GM21515 (cell line): ENCODE measurements around the gene ASXL1.
"Not testable (repeated sequence)": the region's sequence is repeated elsewhere in the genome, so short reads cannot be mapped to it uniquely, and the experiment has no call there.

ENCODE experiments used
- ATAC-seq: cut with Tn5 transposase; IDR thresholded peaks from one replicate; pipeline ENCODE4 v1.9.1; 2021; ENCODE audit not compliant: unreplicated experiment

The ASXL1 gene

DNA sequence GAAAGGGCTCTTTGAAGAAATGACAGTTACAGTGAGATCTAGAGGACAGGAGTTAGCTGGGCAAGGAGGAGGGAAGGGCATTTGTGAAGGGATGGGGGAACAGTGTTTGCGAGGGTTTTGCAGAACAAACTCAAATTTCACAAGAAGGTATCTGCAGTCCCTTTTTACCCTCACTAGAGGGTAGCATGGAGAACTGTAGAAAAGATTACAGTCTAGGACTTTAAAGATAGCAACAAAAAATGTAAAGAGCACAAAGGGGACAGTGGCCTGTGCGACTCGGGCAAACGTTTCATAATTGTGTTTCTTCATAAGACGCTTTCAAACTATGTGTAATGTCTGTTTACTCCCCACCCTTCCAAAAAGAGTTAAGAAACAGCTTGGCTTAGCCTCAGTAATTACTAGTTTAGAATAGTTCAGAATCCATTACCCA lies 21.2 kb upstream of the ASXL1 start:
- no peak for ATAC-seq

GRCh38 chr20:32337937-32338661 lies 20.0 kb upstream of the ASXL1 start:
- ATAC-seq = no peak

DNA sequence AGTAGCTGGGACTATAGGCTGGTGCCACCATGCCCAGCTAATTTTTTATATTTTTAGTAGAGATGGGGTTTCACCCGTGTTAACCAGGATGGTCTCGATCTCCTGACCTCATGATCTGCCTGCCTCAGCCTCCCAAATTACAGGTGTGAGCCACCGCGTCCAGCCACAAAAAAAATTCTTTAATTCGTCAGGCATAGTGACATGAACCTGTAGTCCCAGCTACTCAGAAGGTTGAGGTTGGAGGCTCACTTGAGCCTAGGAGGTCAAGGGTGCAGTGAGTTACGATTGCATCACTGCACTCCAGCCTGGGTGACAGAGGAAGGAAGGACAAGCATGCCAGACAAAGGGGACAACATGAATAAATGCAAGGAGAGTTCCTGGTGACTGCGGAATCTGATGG lies 19.5 kb upstream of the ASXL1 start:
- ATAC-seq = no peak

GRCh38 chr20:32339116-32339515 lies 19.0 kb upstream of the ASXL1 start:
- no peak for ATAC-seq

DNA sequence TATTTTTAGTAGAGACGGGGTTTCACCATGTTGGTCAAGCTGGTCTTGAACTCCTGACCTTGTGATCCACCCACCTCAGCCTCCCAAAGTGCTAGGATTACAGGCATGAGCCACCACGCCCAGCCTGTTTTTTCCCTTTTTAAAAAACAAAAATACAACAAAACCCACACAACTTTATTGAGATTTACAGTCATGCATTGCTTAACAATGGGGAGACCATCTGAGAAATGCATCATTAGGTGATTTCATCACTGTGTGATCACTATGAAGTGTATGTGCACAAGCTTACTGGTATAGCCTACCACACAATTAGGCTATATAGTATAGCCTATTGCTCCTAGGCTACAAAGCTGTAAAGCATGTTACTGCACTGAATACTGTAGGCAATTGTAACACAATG lies 17.1 kb upstream of the ASXL1 start:
- ATAC-seq = not testable (repeated sequence)

GRCh38 chr20:32343439-32343838 lies 14.7 kb upstream of the ASXL1 start:
- no peak for ATAC-seq

GRCh38 chr20:32344835-32345506 lies 13.2 kb upstream of the ASXL1 start:
- ATAC-seq = no peak

GRCh38 chr20:32348207-32348606 lies 9.9 kb upstream of the ASXL1 start:
- no peak for ATAC-seq

GRCh38 chr20:32350421-32350820 lies 7.7 kb upstream of the ASXL1 start:
- no peak for ATAC-seq

DNA sequence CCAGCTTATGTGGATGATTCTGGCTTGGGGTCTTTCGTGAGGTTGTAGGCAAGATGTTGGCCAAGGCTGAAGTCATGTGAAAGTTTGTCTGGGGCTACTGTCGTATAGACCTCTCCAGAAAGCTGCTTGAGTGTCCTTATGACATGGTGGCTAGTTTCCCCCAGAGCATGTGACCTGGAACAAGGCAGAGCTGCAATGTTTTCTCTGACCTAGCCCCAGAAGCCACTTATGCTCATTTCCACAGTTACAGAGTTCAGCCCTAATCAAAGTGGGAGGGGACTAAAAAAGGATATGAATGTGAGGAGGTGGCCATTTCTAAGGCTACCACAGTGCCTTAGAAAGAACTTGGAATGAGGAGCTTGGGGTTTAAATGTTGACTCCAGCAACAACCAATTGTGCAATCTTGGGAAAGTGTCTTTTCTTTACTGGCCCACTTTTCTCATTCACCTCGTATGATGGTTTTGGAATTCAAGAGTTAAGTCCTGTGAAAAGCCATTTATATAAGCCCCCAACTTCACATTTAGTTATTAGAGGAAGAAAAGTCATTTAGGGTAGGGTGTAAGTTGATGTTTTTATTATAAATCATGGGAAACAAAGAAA lies 5.9 kb upstream of the ASXL1 start:
- ATAC-seq = no peak

GRCh38 chr20:32353848-32354496 lies 4.2 kb upstream of the ASXL1 start:
- ATAC-seq = no peak

DNA sequence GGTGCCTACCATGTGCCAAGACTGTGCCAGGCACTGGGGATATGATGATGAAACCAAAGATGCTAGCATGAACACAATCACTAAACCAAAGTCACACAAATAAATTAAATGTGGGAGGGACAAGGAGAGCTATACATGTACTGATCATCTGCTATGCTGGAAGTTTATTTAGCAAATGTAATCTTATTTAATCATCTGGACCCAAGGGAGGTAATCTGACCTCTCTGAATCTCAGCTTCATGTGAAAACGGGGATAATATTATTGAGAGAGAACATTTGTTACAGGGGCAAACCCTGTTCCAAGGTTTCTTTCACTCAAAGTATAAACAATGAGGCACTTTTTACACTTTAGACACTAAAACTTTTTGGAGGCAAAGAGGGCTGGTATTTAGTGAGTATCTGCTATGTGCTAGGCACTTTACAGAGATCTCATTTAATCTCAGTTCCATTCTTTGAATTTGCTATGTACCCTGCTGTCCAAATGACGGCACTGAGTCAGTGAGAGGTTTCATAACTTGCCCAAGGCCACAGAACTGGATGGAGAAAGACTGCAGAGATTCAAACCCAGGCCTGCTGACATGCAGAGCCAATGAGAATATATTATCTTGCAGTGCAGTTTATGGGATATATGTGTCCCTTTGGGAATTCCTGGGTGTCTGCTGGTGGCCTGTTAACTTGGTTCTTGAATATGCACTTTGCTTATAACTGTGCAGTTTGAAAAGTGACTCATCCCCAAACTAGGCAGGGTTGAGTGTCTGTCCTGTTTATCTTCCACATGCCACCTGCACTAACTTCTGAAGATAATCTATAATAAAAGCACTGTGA lies 3.3 kb upstream of the ASXL1 start:
- ATAC-seq = no peak

- no peak for ATAC-seq
Observed at GRCh38 chr20:32355417-32355841, 2.7 kb upstream of the ASXL1 start.

GRCh38 chr20:32355907-32356621 lies 2.1 kb upstream of the ASXL1 start:
- not testable (repeated sequence) for ATAC-seq

GRCh38 chr20:32356622-32357374 lies 1.3 kb upstream of the ASXL1 start:
- no peak for ATAC-seq

GRCh38 chr20:32357375-32357868 lies 709 bp upstream of the ASXL1 start:
- no peak for ATAC-seq

- no peak for ATAC-seq
Observed at GRCh38 chr20:32358632-32358882, 426 bp downstream of the ASXL1 start.

- ATAC-seq = peak; percentile 25
Observed at GRCh38 chr20:32358883-32359632, 927 bp downstream of the ASXL1 start.
